Osteocyte (in vitro differentiated cells): Measurements from ENCODE around the gene NSMCE4A. TPM values are rescaled to one million over a fixed set of nuclear protein-coding genes. Genes with fewer than 3 reads are reported as not detected.
"Not testable (repeated sequence)": the region's sequence is repeated elsewhere in the genome, so short reads cannot be mapped to it uniquely, and the experiment has no call there.

Source experiments
- DNase-seq: peaks from one replicate; pipeline ENCODE4 v3.0.0; 2021; ENCODE audit warnings: mixed read lengths; ENCODE audit not compliant: unreplicated experiment; ENCODE audit errors: extremely low spot score
- H3K27ac Mint-ChIP-seq: one replicate; pipeline ENCODE4 v1.8.0; 2021; ENCODE audit warnings: mild to moderate bottlenecking, mixed read lengths; ENCODE audit not compliant: unreplicated experiment
- H3K27me3 Mint-ChIP-seq: one replicate; pipeline ENCODE4 v1.8.0; 2021; ENCODE audit warnings: mixed read lengths; ENCODE audit not compliant: unreplicated experiment
- H3K36me3 Mint-ChIP-seq: one replicate; pipeline ENCODE4 v1.8.0; 2021; ENCODE audit warnings: mixed read lengths; ENCODE audit not compliant: unreplicated experiment
- H3K4me1 Mint-ChIP-seq: one replicate; pipeline ENCODE4 v1.8.0; 2021; ENCODE audit warnings: mixed read lengths; ENCODE audit not compliant: unreplicated experiment
- H3K4me3 Mint-ChIP-seq: one replicate; pipeline ENCODE4 v1.8.0; 2021; ENCODE audit warnings: mild to moderate bottlenecking, moderate library complexity, mixed read lengths; ENCODE audit not compliant: unreplicated experiment
- H3K9me3 Mint-ChIP-seq: one replicate; pipeline ENCODE4 v1.8.0; 2021; ENCODE audit warnings: mixed read lengths; ENCODE audit not compliant: unreplicated experiment
- CTCF ChIP-seq: fragments of 200-600 bp; sonication (generic); IDR thresholded peaks from 2 replicates; pipeline ENCODE4 v1.5.0; 2021; ENCODE audit warnings: antibody characterized with exemption, mild to moderate bottlenecking, moderate library complexity
- total RNA-seq: library from RNA; stranded (reverse); gene quantifications from 2 replicates; pipeline ENCODE4 v1.2.1, GENCODE V29; 2021

Gene NSMCE4A
- total RNA-seq, 1 donor from 2014 or later = 34.3 TPM

GRCh38 chr10:122020226-122020625 lies 45.2 kb upstream of the NSMCE4A start:
- no peaks in the 10 kb centered on the region for H3K4me1 Mint-ChIP-seq
- no peak overlapping the region for H3K27ac Mint-ChIP-seq
- no peaks in the 10 kb centered on the region for H3K36me3 Mint-ChIP-seq
- peaks cover 33% of the 10 kb centered on the region for H3K27me3 Mint-ChIP-seq
- H3K4me3 Mint-ChIP-seq = no peak overlapping the region
- no peak for TF ChIP-seq CTCF
- no peaks in the 10 kb centered on the region for H3K9me3 Mint-ChIP-seq
- no peak for DNase-seq

- Mint-ChIP-seq H3K4me3 (no peak overlapping the region), H3K36me3 (no peaks in the 10 kb centered on the region), H3K9me3 (no peaks in the 10 kb centered on the region), H3K27me3 (peaks cover 33% of the 10 kb centered on the region), H3K27ac (no peak overlapping the region), H3K4me1 (no peaks in the 10 kb centered on the region)
- no peak for TF ChIP-seq CTCF
- DNase-seq = no peak
Measured at GRCh38 chr10:122019414-122019975, 44.5 kb upstream of the NSMCE4A start.

GRCh38 chr10:122018951-122019413 lies 44.0 kb upstream of the NSMCE4A start:
- no peaks in the 10 kb centered on the region for H3K36me3 Mint-ChIP-seq
- H3K4me3 Mint-ChIP-seq = no peak overlapping the region
- peaks cover 28% of the 10 kb centered on the region for H3K27me3 Mint-ChIP-seq
- no peak for TF ChIP-seq CTCF
- no peak overlapping the region for H3K27ac Mint-ChIP-seq
- no peaks in the 10 kb centered on the region for H3K4me1 Mint-ChIP-seq
- H3K9me3 Mint-ChIP-seq = no peaks in the 10 kb centered on the region
- no peak for DNase-seq

DNA sequence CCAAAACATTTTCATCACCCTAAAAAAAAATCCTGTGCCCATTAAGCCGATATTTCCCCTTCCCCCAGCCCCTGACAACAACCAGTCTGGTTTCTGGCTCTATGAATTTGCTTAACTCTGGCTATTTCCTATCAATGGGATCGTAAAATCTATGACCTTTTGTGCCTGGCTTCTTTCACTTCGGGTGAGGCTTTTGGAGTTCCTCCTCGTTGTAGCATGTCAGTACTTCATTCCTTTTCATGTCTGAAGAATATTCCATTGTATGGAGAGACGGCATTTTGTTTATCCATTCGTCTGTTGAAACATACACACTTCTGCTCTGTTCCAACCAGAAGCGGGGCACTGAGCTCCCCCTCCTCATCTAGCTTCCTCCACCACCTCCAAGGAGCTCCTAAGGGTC lies 43.5 kb upstream of the NSMCE4A start:
- H3K9me3 Mint-ChIP-seq = no peaks in the 10 kb centered on the region
- no peaks in the 10 kb centered on the region for H3K36me3 Mint-ChIP-seq
- H3K27me3 Mint-ChIP-seq = peaks cover 28% of the 10 kb centered on the region
- DNase-seq = no peak
- TF ChIP-seq CTCF = no peak
- no peaks in the 10 kb centered on the region for H3K4me1 Mint-ChIP-seq
- H3K4me3 Mint-ChIP-seq = no peak overlapping the region
- H3K27ac Mint-ChIP-seq = no peak overlapping the region

- H3K27ac Mint-ChIP-seq, H3K36me3 Mint-ChIP-seq, H3K4me3 Mint-ChIP-seq, H3K9me3 Mint-ChIP-seq, H3K4me1 Mint-ChIP-seq, DNase-seq: not testable (repeated sequence)
- peaks cover 33% of the 10 kb centered on the region for H3K27me3 Mint-ChIP-seq
Measured at GRCh38 chr10:122017926-122018325, 42.9 kb upstream of the NSMCE4A start.
